LoVo (cell line): Measurements from ENCODE around the gene IL13RA1.
"Not testable (repeated sequence)": the region's sequence is repeated elsewhere in the genome, so short reads cannot be mapped to it uniquely, and the experiment has no call there.

Experiments
- DNase-seq: peaks from one replicate; pipeline ENCODE4 v3.0.0-alpha.2; 2016; ENCODE audit warnings: low spot score

Gene IL13RA1

DNA sequence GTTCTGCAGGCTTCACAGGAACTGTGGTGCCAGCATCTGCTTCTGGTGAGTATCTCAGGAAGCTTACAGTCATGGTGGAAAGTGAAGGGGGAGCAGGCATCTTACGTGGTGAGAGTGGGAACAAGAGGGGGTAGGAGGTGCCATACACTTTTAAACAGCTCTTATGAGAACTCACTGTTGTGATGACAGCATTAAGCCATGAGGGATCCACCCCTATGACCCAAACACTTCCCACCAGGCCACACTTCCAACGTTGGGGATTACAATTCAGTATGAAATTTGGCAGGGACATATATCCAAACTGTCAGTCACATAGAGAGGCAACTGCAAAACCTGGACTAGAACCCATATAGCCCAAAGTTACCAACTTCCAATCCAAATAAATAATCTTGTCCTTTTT is 53.1 kb downstream of the IL13RA1 start:
- DNase-seq: no peak

DNA sequence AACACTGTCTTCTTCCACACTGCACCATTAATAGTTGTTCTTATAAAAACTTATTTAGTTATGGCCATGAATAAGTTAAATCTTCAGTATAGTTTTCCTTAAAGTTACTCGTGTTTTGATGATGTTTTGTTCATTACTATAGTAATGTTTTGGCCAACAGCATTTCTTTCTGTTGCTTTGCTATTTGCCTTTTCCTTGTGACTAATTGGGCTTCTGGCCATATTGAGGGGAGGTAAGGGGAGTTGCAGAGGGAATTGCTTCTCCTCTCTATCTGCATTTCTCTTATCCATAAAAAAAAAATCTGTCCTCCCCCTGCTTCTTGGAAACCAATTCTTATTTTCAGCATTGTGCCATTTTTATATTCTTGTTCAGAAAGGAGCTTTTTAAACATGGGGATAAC is 53.5 kb downstream of the IL13RA1 start:
- no peak for DNase-seq

DNA sequence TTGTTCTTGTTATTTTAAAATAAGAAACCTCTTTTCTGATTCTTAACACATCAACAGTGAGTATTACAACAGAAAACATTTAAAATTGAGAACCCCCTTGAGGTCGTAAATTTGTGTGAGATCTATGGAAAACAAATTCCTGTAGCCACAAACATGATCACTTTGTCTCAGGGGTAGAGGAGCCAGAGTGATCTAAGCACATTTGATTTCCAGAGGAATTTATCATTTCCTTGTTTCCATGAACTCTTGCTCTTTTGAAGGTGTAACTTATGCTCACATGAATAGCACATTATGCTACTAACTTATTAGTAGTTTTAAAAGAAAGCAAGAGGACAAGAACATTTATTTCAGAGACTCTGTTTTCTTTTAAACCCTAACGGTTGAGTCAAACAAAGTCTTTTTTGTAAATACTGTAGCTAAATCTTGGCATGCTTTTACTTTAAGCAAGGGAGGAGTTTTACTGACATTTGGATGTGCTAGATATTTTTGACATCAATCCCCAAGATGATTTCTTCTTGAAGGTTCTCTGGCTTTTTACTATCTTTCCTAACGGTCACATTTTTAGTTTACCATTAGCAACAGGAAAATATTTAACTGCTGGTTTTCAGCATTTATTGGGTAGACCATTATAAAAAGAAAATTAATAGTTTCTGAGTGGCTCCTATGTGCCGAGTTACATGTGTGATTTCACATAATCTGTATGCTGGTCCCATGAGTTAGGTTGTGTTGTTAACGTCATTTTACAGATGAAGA is 68.3 kb downstream of the IL13RA1 start:
- no peak for DNase-seq

DNA sequence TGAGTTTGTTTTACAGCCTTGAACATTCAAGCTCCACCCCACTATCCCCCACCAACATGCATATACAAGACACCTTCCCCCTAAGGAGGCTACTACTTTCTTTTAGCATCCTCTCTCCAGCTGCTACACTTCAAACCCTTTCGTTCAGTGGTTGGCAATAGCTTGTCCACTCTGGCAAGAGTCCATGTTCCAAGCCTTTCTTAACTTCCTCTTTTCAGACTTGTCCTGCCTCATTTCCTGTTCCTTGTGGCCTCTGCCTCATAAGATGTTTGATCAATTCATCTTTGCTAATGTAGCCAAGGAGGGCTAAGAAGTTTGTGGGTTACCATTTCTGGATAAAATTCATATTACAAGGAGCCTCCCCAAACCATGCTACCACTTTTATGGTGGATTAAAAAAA is 75.5 kb downstream of the IL13RA1 start:
- no peak for DNase-seq

DNA sequence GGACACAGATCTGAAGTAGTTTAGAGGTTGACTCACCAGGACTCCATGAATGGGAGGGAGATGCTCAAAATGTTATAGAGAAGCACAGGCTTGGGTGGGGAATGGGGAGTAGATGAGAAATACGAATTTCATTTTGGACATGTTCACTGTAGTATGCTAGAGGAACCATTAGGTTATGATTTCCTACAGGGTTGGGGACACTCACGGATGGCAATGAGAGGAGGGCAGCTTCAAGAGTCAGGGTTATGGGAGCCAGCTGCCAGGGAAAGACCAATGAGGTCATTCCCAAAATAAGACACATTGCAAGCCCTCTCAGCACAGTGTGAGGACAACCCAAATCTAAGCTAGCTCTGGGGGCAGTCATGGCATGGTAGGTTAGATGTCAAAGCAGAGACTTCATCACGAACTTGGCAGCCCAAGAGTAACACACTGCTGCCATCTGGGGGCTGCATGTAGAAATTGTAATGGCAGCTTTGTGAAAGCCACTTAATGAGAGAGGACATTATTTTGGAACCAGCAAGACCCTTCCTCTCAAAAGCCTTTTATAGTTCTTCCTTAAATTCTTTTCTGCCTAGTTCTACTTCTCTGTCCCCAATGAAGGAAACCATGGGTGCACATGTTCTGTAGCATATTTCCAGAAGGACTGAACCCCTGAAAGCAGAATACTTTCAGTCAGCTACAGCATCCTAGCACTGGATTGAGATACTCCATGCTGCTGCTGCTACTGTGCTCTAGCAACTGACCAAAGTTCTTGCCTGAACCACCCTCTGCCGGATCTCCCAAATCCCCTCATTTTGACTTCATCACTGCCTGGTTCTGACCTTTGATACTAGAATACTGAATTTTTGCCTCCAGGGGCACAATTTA is 80.0 kb downstream of the IL13RA1 start:
- peak; percentile 44 for DNase-seq

DNA sequence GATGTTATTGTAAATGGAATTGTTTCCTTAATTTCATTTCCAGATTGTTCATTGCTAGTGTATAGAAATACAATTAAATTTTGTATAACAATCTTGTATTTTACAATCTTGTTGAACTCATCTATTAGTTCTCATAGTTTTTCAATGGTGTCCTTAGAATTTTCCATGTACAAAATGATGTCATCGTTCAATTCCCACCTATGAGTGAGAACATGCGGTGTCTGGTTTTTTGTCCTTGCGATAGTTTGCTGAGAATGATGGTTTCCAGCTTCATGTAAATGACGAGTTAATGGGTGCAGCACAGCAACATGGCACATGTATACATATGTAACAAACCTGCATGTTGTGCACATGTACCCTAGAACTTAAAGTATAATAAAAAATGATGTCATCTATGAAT is 89.9 kb downstream of the IL13RA1 start:
- not testable (repeated sequence) for DNase-seq

DNA sequence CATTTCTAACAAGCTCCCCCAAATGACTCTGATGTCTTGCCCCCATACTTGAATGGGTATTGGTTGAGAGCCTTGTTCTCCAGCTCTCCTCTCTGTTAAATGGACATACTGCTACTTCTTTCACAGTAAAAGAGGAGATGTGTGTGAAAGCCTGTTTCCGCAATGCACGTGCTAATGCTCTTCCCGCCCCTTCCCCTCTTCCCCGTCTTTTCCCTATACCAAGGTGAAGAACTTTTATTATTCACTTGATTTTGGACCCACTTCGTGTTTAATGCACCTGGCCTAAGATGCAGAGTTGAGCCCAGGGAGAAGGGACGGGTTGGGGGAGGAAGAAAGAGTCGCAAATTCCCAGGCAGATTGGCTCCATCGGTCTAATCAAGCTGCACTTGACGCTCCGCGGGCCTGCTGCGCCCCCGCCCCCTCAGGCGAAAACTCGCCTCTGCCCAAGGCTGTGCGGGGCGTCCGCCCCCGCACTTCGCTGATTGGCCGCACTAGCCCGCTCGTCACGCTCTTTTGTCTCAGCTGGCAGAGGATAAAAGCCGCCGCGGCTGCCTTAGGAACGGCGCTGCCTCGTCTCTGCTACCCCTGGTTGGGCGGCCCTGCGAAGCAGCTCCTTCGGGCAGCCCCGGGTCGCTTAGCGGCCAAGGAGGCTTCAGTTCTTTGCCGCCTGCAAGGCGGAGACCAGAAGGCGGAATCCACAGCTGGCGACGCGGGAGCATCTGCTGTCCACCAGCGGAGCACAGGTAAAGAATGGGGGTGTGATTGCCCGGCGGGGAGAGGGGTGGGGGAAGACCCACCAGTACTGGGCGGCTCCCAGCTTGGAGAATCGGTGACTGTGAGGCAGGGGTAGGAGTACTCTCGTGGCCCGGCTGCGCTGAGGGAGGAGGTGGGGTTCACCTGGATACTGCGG is 96.1 kb downstream of the IL13RA1 start, which contains the start of gene ZCCHC12:
Gene ZCCHC12, plus strand, starts transcription at position 562 of the 910 bp plus-strand sequence. CDS start 1,421 bp downstream, outside the sequence.
- no peak for DNase-seq

DNA sequence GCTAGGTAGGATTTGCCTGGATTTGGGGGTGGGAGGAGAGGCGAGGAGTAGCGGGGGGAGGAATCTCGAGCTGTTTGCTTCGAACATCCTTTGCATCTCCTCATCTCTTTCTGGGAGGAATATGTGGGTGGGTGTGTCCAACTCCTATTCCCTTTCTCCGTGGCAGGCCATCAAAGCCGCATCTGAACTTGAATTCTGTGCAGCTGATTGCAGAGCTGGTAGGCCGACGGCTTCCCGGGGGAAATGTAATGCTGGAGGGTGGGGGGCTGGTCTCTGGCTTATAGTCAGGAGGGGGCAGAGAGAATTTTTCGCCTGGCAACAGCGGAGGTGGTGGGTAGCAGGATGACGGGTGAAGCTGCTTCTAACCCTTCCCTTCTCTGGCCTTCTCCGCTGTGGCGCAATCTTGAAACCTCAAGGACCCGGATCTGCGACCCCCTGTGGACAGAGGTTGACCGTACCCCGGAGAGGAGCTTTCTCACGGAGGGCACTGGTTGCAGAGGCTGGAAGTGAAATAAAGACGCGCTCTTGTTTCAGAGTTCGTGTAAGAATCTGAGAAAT is 96.8 kb downstream of the IL13RA1 start:
- no peak for DNase-seq

DNA sequence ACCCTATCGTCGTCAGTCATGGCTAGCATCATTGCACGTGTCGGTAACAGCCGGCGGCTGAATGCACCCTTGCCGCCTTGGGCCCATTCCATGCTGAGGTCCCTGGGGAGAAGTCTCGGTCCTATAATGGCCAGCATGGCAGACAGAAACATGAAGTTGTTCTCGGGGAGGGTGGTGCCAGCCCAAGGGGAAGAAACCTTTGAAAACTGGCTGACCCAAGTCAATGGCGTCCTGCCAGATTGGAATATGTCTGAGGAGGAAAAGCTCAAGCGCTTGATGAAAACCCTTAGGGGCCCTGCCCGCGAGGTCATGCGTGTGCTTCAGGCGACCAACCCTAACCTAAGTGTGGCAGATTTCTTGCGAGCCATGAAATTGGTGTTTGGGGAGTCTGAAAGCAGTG is 97.8 kb downstream of the IL13RA1 start:
- DNase-seq: no peak

DNA sequence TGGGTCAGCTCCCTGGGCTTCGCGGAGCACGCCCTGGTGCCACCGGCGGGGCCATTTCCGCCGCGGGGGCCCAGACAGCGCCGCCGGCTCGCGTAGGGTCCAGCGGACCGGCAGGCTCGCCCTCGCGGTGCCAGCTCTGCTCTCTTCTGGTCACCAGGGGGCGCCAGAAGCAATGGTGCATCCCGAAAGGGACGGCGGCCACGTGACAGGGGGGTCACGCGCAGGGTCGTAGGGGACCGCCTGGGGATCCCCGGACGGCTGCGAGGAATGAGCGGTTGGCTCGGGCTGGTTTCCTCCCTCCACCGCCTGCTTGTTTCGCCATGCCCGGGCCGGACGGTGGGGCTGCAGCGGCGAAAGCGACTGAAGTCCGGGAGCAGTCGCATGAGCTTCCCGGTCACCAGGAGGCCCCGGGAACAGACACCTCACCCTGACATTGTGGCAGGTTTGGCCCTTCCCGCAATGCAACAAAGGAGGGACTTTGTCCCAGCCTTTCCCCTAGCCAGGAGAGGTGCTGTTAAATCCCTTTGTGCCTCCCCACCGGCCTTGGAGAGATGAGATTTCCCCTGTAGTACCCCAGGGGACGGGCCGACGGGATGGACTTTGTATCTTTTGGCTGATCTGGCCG is 112.0 kb downstream of the IL13RA1 start:
- DNase-seq: peak; percentile 63
